GM12892 (cell line): Measurements from ENCODE around the gene NAV2.

ENCODE experiments used
- POLR2A ChIP-seq: IDR thresholded peaks from 2 replicates; pipeline ENCODE4 v1.6.1; 2011; ENCODE audit warnings: low read depth, low read length, control low read depth
- POLR2AphosphoS5 ChIP-seq: IDR thresholded peaks from 2 replicates; pipeline ENCODE4 v1.6.1; 2011; ENCODE audit warnings: low read depth, low read length, control low read depth
- TAF1 ChIP-seq: IDR thresholded peaks from 2 replicates; pipeline ENCODE4 v1.6.1; 2011; ENCODE audit warnings: low read depth, mild to moderate bottlenecking, control low read depth, low read length, borderline replicate concordance

- TF ChIP-seq POLR2AphosphoS5 (no peak), TAF1 (no peak), POLR2A (no peak)
Measured at GRCh38 chr11:19868871-19869270, 156.2 kb downstream of the NAV2 start.
